H1 (cell line): ENCODE results near the gene KIF5C. TPM values are rescaled to one million over a fixed set of nuclear protein-coding genes. Genes with fewer than 3 reads are reported as not detected.

Source experiments
- CTCF ChIA-PET: fragments of 300-600 bp; sonication (Branson Sonifier 250); formaldehyde crosslinking; loops from one replicate; lab custom pipeline; 2021; ENCODE audit not compliant: partially characterized antibody; lab: Charles Lee
- POLR2A ChIA-PET: fragments of 300-600 bp; sonication (Branson Sonifier 250); formaldehyde crosslinking; loops from one replicate; lab custom pipeline; 2021; ENCODE audit warnings: inconsistent platforms; ENCODE audit not compliant: partially characterized antibody; lab: Charles Lee
- DNase-seq, 2 experiments: peaks; one replicate each; pipeline versions ENCODE4 v3.0.0 to v3.0.0-alpha.2; 2010 to 2022; ENCODE audit warnings: low spot score in 2 of 2, low read depth in 1 of 2, mixed read lengths in 1 of 2
- FAIRE-seq: peaks from 2 replicates; lab custom pipeline; 2011; peaks lifted over from hg19 to GRCh38; lab: Jason Lieb, UNC
- H2AFZ ChIP-seq: 2 replicates; pipeline ENCODE4 v1.8.1; 2012; ENCODE audit warnings: low read length, inconsistent platforms
- H2AK5ac ChIP-seq: 2 replicates; pipeline ENCODE4 v1.6.1; 2013; ENCODE audit warnings: low read depth, low read length
- H2BK120ac ChIP-seq: replicated peaks from 2 replicates; pipeline ENCODE3; 2013; ENCODE audit warnings: low read depth, low read length, inconsistent platforms
- H2BK12ac ChIP-seq: 2 replicates; pipeline ENCODE4 v1.6.1; 2013; ENCODE audit warnings: low read depth, low read length
- H2BK15ac ChIP-seq: 2 replicates; pipeline ENCODE4 v1.6.1; 2013; ENCODE audit warnings: low read length
- H2BK20ac ChIP-seq: 2 replicates; pipeline ENCODE4 v1.6.1; 2013; ENCODE audit warnings: low read length
- H2BK5ac ChIP-seq: 2 replicates; pipeline ENCODE4 v1.6.1; 2013; ENCODE audit warnings: low read depth, low read length
- H3K14ac ChIP-seq: 2 replicates; pipeline ENCODE4 v1.6.1; 2013; ENCODE audit warnings: inconsistent platforms; ENCODE audit not compliant: insufficient read length
- H3K18ac ChIP-seq: 2 replicates; pipeline ENCODE4 v1.6.1; 2013; ENCODE audit warnings: low read length; ENCODE audit errors: extremely low read depth
- H3K23ac ChIP-seq: 2 replicates; pipeline ENCODE4 v1.6.1; 2013; ENCODE audit warnings: inconsistent platforms; ENCODE audit not compliant: insufficient read length
- H3K23me2 ChIP-seq: 2 replicates; pipeline ENCODE4 v1.6.1; 2013; ENCODE audit warnings: low read depth, low read length
- H3K27ac ChIP-seq: 2 replicates; pipeline ENCODE4 v1.6.1; 2011; ENCODE audit warnings: low read depth, low read length, inconsistent platforms
- H3K27me3 ChIP-seq, 4 experiments: replicated peaks in 1 of 4; 1 replicate in 1 of 4; 2 replicates in 3 of 4; pipeline versions ENCODE4 v1.6.1 to v1.8.1; 2011 to 2013; ENCODE audit warnings: low read length in 3 of 4, mild to moderate bottlenecking in 3 of 4, inconsistent platforms in 2 of 4, mixed read lengths in 2 of 4, moderate library complexity in 1 of 4; ENCODE audit not compliant: control insufficient read depth in 3 of 4, insufficient read depth in 3 of 4; ENCODE audit errors: extremely low read depth in 1 of 4
- H3K36me3 ChIP-seq, 4 experiments: 2 replicates each; pipeline versions ENCODE4 v1.6.1 to v1.8.1; 2011 to 2013; ENCODE audit warnings: mild to moderate bottlenecking in 4 of 4, low read length in 3 of 4, moderate library complexity in 2 of 4, control low read depth in 1 of 4, inconsistent platforms in 1 of 4; ENCODE audit not compliant: insufficient read depth in 4 of 4, control insufficient read depth in 2 of 4
- H3K4ac ChIP-seq: replicated peaks from 2 replicates; pipeline ENCODE3; 2013; ENCODE audit warnings: low read length, low read depth, mixed read lengths, inconsistent platforms; ENCODE audit not compliant: insufficient read length
- H3K4me1 ChIP-seq, 4 experiments: replicated peaks in 1 of 4; 1 replicate in 1 of 4; 2 replicates in 3 of 4; pipeline versions ENCODE4 v1.6.1 to v1.8.1; 2011 to 2013; ENCODE audit warnings: low read length in 3 of 4, inconsistent platforms in 2 of 4, mixed read lengths in 1 of 4; ENCODE audit not compliant: insufficient read depth in 4 of 4, control insufficient read depth in 3 of 4
- H3K4me2 ChIP-seq, 2 experiments: 2 replicates each; pipeline versions ENCODE4 v1.6.1 to v1.8.1; 2011 to 2013; ENCODE audit warnings: low read depth in 2 of 2, low read length in 2 of 2, control low read depth in 1 of 2, inconsistent platforms in 1 of 2, mild to moderate bottlenecking in 1 of 2; ENCODE audit not compliant: insufficient read depth in 1 of 2
- H3K4me3 ChIP-seq, 4 experiments: fragments of 200-600, 300-600 bp in 1 of 4; sonication (generic), shearing (Covaris generic), sonication (Bioruptor Twin) in 1 of 4; 2 replicates each; pipeline versions ENCODE4 v1.5.1 to v1.8.1; 2011 to 2016; ENCODE audit warnings: low read length in 4 of 4, low read depth in 3 of 4, control low read depth in 2 of 4, inconsistent platforms in 2 of 4, mild to moderate bottlenecking in 2 of 4, mixed read lengths in 1 of 4, moderate library complexity in 1 of 4; ENCODE audit not compliant: insufficient read depth in 2 of 4; ENCODE audit errors: extremely low read depth in 1 of 4
- H3K56ac ChIP-seq: replicated peaks from 2 replicates; pipeline ENCODE3; 2013; ENCODE audit warnings: low read depth, mild to moderate bottlenecking, mixed read lengths, low read length, inconsistent platforms; ENCODE audit not compliant: insufficient read length
- H3K79me1 ChIP-seq: 2 replicates; pipeline ENCODE4 v1.6.1; 2013; ENCODE audit warnings: low read depth, low read length, control low read depth
- H3K79me2 ChIP-seq, 2 experiments: 2 replicates each; pipeline versions ENCODE4 v1.6.1 to v1.8.1; 2012 to 2013; ENCODE audit warnings: low read length in 2 of 2, mild to moderate bottlenecking in 2 of 2, inconsistent platforms in 1 of 2; ENCODE audit not compliant: insufficient read depth in 2 of 2, control insufficient read depth in 1 of 2
- H3K9ac ChIP-seq, 4 experiments: replicated peaks in 1 of 4; 1 replicate in 1 of 4; 2 replicates in 3 of 4; pipeline versions ENCODE4 v1.6.1 to v1.8.1; 2011 to 2013; ENCODE audit warnings: low read depth in 3 of 4, low read length in 3 of 4, control low read depth in 2 of 4, mild to moderate bottlenecking in 2 of 4, moderate library complexity in 2 of 4, inconsistent platforms in 1 of 4; ENCODE audit errors: extremely low read depth in 1 of 4
- H3K9me3 ChIP-seq, 2 experiments: 2 replicates each; pipeline versions ENCODE4 v1.6.1 to v1.8.1; 2012 to 2013; ENCODE audit warnings: mild to moderate bottlenecking in 2 of 2, moderate library complexity in 2 of 2, control low read depth in 1 of 2, inconsistent platforms in 1 of 2, low read depth in 1 of 2, low read length in 1 of 2, mixed read lengths in 1 of 2; ENCODE audit not compliant: insufficient read depth in 2 of 2
- H4K20me1 ChIP-seq, 2 experiments: replicated peaks in 1 of 2; 2 replicates each; pipeline versions ENCODE3 to v1.8.1; 2011 to 2013; ENCODE audit warnings: inconsistent platforms in 2 of 2, low read length in 2 of 2, mild to moderate bottlenecking in 1 of 2; ENCODE audit not compliant: insufficient read depth in 2 of 2, control insufficient read depth in 1 of 2
- H4K5ac ChIP-seq: 2 replicates; pipeline ENCODE4 v1.6.1; 2013; ENCODE audit warnings: low read length, low read depth, mixed read lengths, inconsistent platforms; ENCODE audit not compliant: insufficient read length
- H4K8ac ChIP-seq: 2 replicates; pipeline ENCODE4 v1.8.0; 2013; ENCODE audit warnings: mild to moderate bottlenecking, moderate library complexity, low read length, inconsistent platforms; ENCODE audit not compliant: insufficient read depth; ENCODE audit errors: extremely low read depth
- H4K91ac ChIP-seq: replicated peaks from 2 replicates; pipeline ENCODE3; 2013; ENCODE audit warnings: low read length, mixed read lengths, inconsistent platforms; ENCODE audit not compliant: insufficient read length
- ATF2 ChIP-seq: IDR thresholded peaks from 2 replicates; pipeline ENCODE4 v1.6.1; 2012; ENCODE audit warnings: low read length, inconsistent platforms
- CREB1 ChIP-seq: IDR thresholded peaks from 2 replicates; pipeline ENCODE4 v1.6.1; 2012; ENCODE audit warnings: inconsistent platforms
- EGR1 ChIP-seq: IDR thresholded peaks from 2 replicates; pipeline ENCODE4 v1.6.1; 2011; ENCODE audit warnings: low read depth, low read length, borderline replicate concordance
- JUND ChIP-seq: IDR thresholded peaks from 2 replicates; pipeline ENCODE4 v1.6.1; 2011; ENCODE audit warnings: mild to moderate bottlenecking, improper control_type of control experiment, low read length
- KDM1A ChIP-seq: fragments of 200-600, 300-600 bp; sonication (generic); IDR thresholded peaks from 2 replicates; pipeline ENCODE4 v1.7.1; 2016; ENCODE audit warnings: mild to moderate bottlenecking, low read length, borderline replicate concordance
- PHF8 ChIP-seq: fragments of 200-600 bp; sonication (generic); conservative IDR thresholded peaks from 2 replicates; pipeline ENCODE4 v1.7.1; 2012; ENCODE audit warnings: low read depth, mild to moderate bottlenecking, inconsistent platforms, low read length, moderate library complexity
- POLR2AphosphoS5 ChIP-seq: IDR thresholded peaks from 2 replicates; pipeline ENCODE4 v1.6.1; 2011; ENCODE audit warnings: low read depth, low read length
- POU5F1 ChIP-seq: IDR thresholded peaks from 2 replicates; pipeline ENCODE4 v1.6.1; 2011; ENCODE audit warnings: low read depth, mild to moderate bottlenecking, low read length, moderate library complexity
- RFX5 ChIP-seq: IDR thresholded peaks from 2 replicates; pipeline ENCODE4 v1.6.1; 2011; ENCODE audit warnings: low read depth, low read length, improper control_type of control experiment, borderline replicate concordance
- SAP30 ChIP-seq: fragments of 300-600 bp; sonication (generic); IDR thresholded peaks from 2 replicates; pipeline ENCODE4 v1.7.1; 2012; ENCODE audit warnings: low read length, moderate library complexity, mild to moderate bottlenecking, inconsistent platforms; ENCODE audit not compliant: insufficient read depth, insufficient replicate concordance
- SRF ChIP-seq: IDR thresholded peaks from 2 replicates; pipeline ENCODE4 v1.6.1; 2011; ENCODE audit warnings: mild to moderate bottlenecking, low read depth, low read length, moderate library complexity
- WGBS, 2 experiments: shearing (Covaris generic) in 1 of 2; methylation state at CpG; one replicate each; pipeline versions ENCODE4 v1.1.6 to v1.1.7; 2013 to 2015; ENCODE audit warnings: low lambda C conversion rate in 2 of 2, mixed read lengths in 2 of 2, inconsistent platforms in 1 of 2, low coverage in 1 of 2, missing lambda C conversion rate in 1 of 2; ENCODE audit not compliant: insufficient replicate concordance in 2 of 2, insufficient coverage in 1 of 2, insufficient read length in 1 of 2; ENCODE audit errors: extremely low coverage in 1 of 2, missing lambda C conversion rate in 1 of 2; 5-methylcytosine and 5-hydroxymethylcytosine counted together
- polyA plus RNA-seq, 7 experiments: library from polyadenylated mRNA; depleted of rRNA in 3 of 7; stranded (reverse) in 5 of 7; unstranded in 2 of 7; fragments of >200 nt in 5 of 7; fragments of 200-250 nt in 2 of 7; gene quantifications; 1 replicate in 5 of 7; 2 replicates in 1 of 7; 4 replicates in 1 of 7; pipeline versions ENCODE4 v1.2.1 to v1.2.3, GENCODE V29; 2011 to 2013; ENCODE audit warnings: missing spikeins in 2 of 7, mixed read lengths in 2 of 7
- total RNA-seq: library from RNA; stranded (reverse); fragmentation: NEBNext Ultra II Directional; extraction: Animal tissue kit (Norgen Biotek cat#: 25700); gene quantifications from 2 replicates; pipeline ENCODE4 v1.2.1, GENCODE V29; 2021

Gene KIF5C
- total and polyA plus RNA-seq, 2 of the 8 experiments (the other 6 are each of a cell fraction or from before 2014, with no cell fraction given): 16.3 to 66.4 TPM

GRCh38 chr2:148907085-148907785, 32.2 kb downstream of the KIF5C start:
- Histone ChIP-seq H3K79me1 (peaks cover 13% of the 10 kb centered on the region), H3K14ac (no peak overlapping the region), H3K56ac (no peak overlapping the region), H3K4ac (no peak overlapping the region), H3K18ac (no peak overlapping the region), H3K79me2 (peaks cover 0 to 58% of the 10 kb centered on the region in 2 experiments; a peak in 3 of 4 replicates), H4K5ac (no peak overlapping the region), H3K36me3 (no peaks in the 10 kb centered on the region; a peak in 2 of 8 replicates), H2BK5ac (no peak overlapping the region), H3K23me2 (no peaks in the 10 kb centered on the region), H3K27ac (no peak overlapping the region), H2BK12ac (no peak overlapping the region; the same call in 1 of the 2 replicates), H3K27me3 (no peaks in the 10 kb centered on the region), H2BK20ac (no peak overlapping the region), H3K4me2 (no peak overlapping the region), H4K20me1 (peaks cover 3 to 4% of the 10 kb centered on the region in 2 experiments), H4K8ac (no peak overlapping the region), H2BK120ac (no peak overlapping the region), H3K9ac (no peak overlapping the region), H4K91ac (no peak overlapping the region), H2AFZ (no peak overlapping the region), H3K9me3 (peaks cover 0 to 4% of the 10 kb centered on the region in 2 experiments; a peak in 1 of 4 replicates), H2BK15ac (no peak overlapping the region), H2AK5ac (no peak overlapping the region), H3K4me1 (peaks cover 0 to 7% (median 1%) of the 10 kb centered on the region in 4 experiments; a peak in 2 of 7 replicates), H3K4me3 (no peak overlapping the region), H3K23ac (no peak overlapping the region)
- no peak for DNase-seq
- WGBS, 2 experiments: 86% methylated on average over 5 of the region's 5 CpGs; no CpG with 5 or more reads in 1 of the 2 experiments
- CTCF ChIA-PET: interaction anchor here (0.6 to 2.8 kb wide), 5 partner anchors 16 to 111 kb away, joined by 3 to 16 read pairs (median 3); no protein-coding TSS in a partner anchor
- POLR2A ChIA-PET: interaction anchor here (1.2 kb wide), 1 partner anchor 10 kb away, joined by 3 read pairs; no protein-coding TSS in a partner anchor
- FAIRE-seq: no peak
- TF ChIP-seq ATF2 (no peak), CREB1 (no peak), SAP30 (no peak), POLR2AphosphoS5 (no peak), PHF8 (no peak), RFX5 (no peak), EGR1 (no peak), JUND (no peak), SRF (no peak), POU5F1 (no peak), KDM1A (no peak)
